B cell (primary cell): ENCODE data around the gene VSIG10. TPM values are rescaled to one million over a fixed set of nuclear protein-coding genes. Genes with fewer than 3 reads are reported as not detected.
A peak's percentile ranks its signal among the peaks of the same experiment; 100 is the strongest.

Source experiments
- ATAC-seq: fragments of 200-7000 bp; cut with Tn5 transposase; one replicate; pipeline ENCODE4 v1.10.0; 2021; ENCODE audit warnings: low read depth, mild to moderate bottlenecking, moderate number of reproducible peaks, moderate library complexity
- CTCF ChIA-PET: fragments of 350-600 bp; sonication (Branson Sonifier 250); formaldehyde crosslinking; loops from one replicate; lab custom pipeline; 2021; ENCODE audit warnings: antibody characterized with exemption, inconsistent platforms; lab: Charles Lee
- POLR2A ChIA-PET: fragments of 350-600 bp; sonication (Branson Sonifier 250); formaldehyde crosslinking; loops from one replicate; lab custom pipeline; 2021; ENCODE audit warnings: antibody characterized with exemption; lab: Charles Lee
- DNase-seq: peaks from one replicate; pipeline ENCODE4 v3.0.0; 2013
- H2AFZ ChIP-seq: 2 replicates; pipeline ENCODE4 v1.6.1; 2012; ENCODE audit warnings: mild to moderate bottlenecking, low read depth, low read length; ENCODE audit not compliant: insufficient read depth, poor library complexity, severe bottlenecking
- H3K27ac ChIP-seq, 2 donors: 1 replicate in 1 of 2; 2 replicates in 1 of 2; pipeline ENCODE4 v1.5.1; 2012 to 2013; ENCODE audit warnings: low read length in 2 of 2, mild to moderate bottlenecking in 2 of 2, moderate library complexity in 1 of 2
- H3K27me3 ChIP-seq, 4 experiments: fragments of 200-600 bp in 1 of 4; sonication (generic) in 1 of 4; replicated peaks in 1 of 4; 1 replicate in 2 of 4; 2 replicates in 2 of 4; pipeline versions ENCODE4 v1.6.1 to v1.7.0; 2013 to 2016; ENCODE audit warnings: low read length in 3 of 4, mild to moderate bottlenecking in 2 of 4, mixed read lengths in 1 of 4, moderate library complexity in 1 of 4; ENCODE audit not compliant: insufficient read depth in 4 of 4, control insufficient read depth in 3 of 4; ENCODE audit errors: control extremely low read depth in 1 of 4
- H3K36me3 ChIP-seq, 2 experiments: replicated peaks in 1 of 2; 1 replicate in 1 of 2; 2 replicates in 1 of 2; pipeline versions ENCODE4 v1.6.1 to v1.7.1; 2013; ENCODE audit warnings: low read length in 1 of 2; ENCODE audit not compliant: insufficient read depth in 2 of 2, control insufficient read depth in 1 of 2; ENCODE audit errors: control extremely low read depth in 1 of 2, extremely low read depth in 1 of 2
- H3K4me1 ChIP-seq, 2 donors: fragments of 200-600 bp in 1 of 2; sonication (generic) in 1 of 2; 1 replicate in 1 of 2; 2 replicates in 1 of 2; pipeline versions ENCODE4 v1.5.1 to v1.6.1; 2013 to 2017; ENCODE audit warnings: low read length in 2 of 2; ENCODE audit not compliant: control insufficient read depth in 2 of 2, insufficient read depth in 2 of 2
- H3K4me2 ChIP-seq: replicated peaks from 2 replicates; pipeline ENCODE3; 2012; ENCODE audit warnings: mild to moderate bottlenecking, low read depth, low read length; ENCODE audit not compliant: poor library complexity, severe bottlenecking
- H3K4me3 ChIP-seq, 5 experiments: fragments of 200-600 bp in 1 of 5; sonication (generic) in 1 of 5; 1 replicate in 3 of 5; 2 replicates in 2 of 5; pipeline versions ENCODE4 v1.5.1 to v1.7.0; 2011 to 2016; ENCODE audit warnings: low read length in 4 of 5, mild to moderate bottlenecking in 4 of 5, low read depth in 2 of 5, control low read depth in 1 of 5, moderate library complexity in 1 of 5; ENCODE audit not compliant: insufficient read depth in 1 of 5; ENCODE audit errors: control extremely low read depth in 1 of 5, extremely low read depth in 1 of 5
- H3K79me2 ChIP-seq: fragments of 200-600 bp; sonication (generic); one replicate; pipeline ENCODE4 v1.6.0; 2016; ENCODE audit warnings: low read length; ENCODE audit not compliant: control insufficient read depth, insufficient read depth
- H3K9ac ChIP-seq: fragments of 200-600 bp; sonication (generic); 2 replicates; pipeline ENCODE4 v1.6.1; 2017; ENCODE audit warnings: mild to moderate bottlenecking, low read length, moderate library complexity
- H3K9me3 ChIP-seq, 3 donors: one replicate each; pipeline versions ENCODE4 v1.6.1 to v1.7.1; 2013; ENCODE audit warnings: low read length in 2 of 3; ENCODE audit not compliant: control insufficient read depth in 2 of 3, insufficient read depth in 1 of 3; ENCODE audit errors: control extremely low read depth in 1 of 3
- H4K20me1 ChIP-seq: 2 replicates; pipeline ENCODE4 v1.6.0; 2012; ENCODE audit warnings: mild to moderate bottlenecking, low read length; ENCODE audit not compliant: insufficient read depth, control insufficient read depth, poor library complexity, severe bottlenecking
- H3K27ac Mint-ChIP-seq: one replicate; pipeline ENCODE4 v1.8.0; 2021; ENCODE audit warnings: mixed read lengths
- H3K27me3 Mint-ChIP-seq: one replicate; pipeline ENCODE4 v1.8.0; 2021; ENCODE audit warnings: mixed read lengths
- H3K4me1 Mint-ChIP-seq: one replicate; pipeline ENCODE4 v1.8.0; 2021; ENCODE audit warnings: mixed read lengths
- H3K4me3 Mint-ChIP-seq: one replicate; pipeline ENCODE4 v1.8.0; 2021; ENCODE audit warnings: mixed read lengths
- H3K9me3 Mint-ChIP-seq: one replicate; pipeline ENCODE4 v1.8.0; 2022; ENCODE audit warnings: mixed read lengths; ENCODE audit not compliant: insufficient read depth
- CTCF ChIP-seq: fragments of 200-600 bp; IDR thresholded peaks from one replicate; pipeline ENCODE4 v1.8.0; 2022; ENCODE audit warnings: antibody characterized with exemption, mild to moderate bottlenecking
- EZH2 ChIP-seq: IDR thresholded peaks from 2 replicates; pipeline ENCODE4 v1.6.1; 2012; ENCODE audit warnings: borderline replicate concordance, low read depth, mild to moderate bottlenecking, moderate library complexity, low read length; ENCODE audit not compliant: insufficient read depth, poor library complexity, severe bottlenecking
- WGBS: methylation state at CpG from one replicate; pipeline ENCODE4 v1.1.5; 2013; ENCODE audit warnings: missing lambda C conversion rate; ENCODE audit not compliant: insufficient coverage; 5-methylcytosine and 5-hydroxymethylcytosine counted together
- intact Hi-C: fragments of 100-400 bp; cut with micrococcal nuclease; formaldehyde crosslinking; loops from one replicate; pipeline ENCODE4 v1.10.0; 2022
- polyA plus RNA-seq: library from polyadenylated mRNA; depleted of rRNA; stranded (reverse); fragments of >200 nt; gene quantifications from 2 replicates; pipeline ENCODE4 v1.2.3, GENCODE V29; 2012
- total RNA-seq, 2 donors: library from RNA; stranded (reverse); fragments of 120-200 nt in 1 of 2; gene quantifications; 1 replicate in 1 of 2; 2 replicates in 1 of 2; pipeline versions ENCODE4 v1.2.3 to v1.2.4, GENCODE V29; 2013 to 2022

Gene VSIG10
- total and polyA plus RNA-seq, 2 donors (not counting 1 experiment from before 2014, with no cell fraction given): 0.34 to 2.6 TPM

DNA sequence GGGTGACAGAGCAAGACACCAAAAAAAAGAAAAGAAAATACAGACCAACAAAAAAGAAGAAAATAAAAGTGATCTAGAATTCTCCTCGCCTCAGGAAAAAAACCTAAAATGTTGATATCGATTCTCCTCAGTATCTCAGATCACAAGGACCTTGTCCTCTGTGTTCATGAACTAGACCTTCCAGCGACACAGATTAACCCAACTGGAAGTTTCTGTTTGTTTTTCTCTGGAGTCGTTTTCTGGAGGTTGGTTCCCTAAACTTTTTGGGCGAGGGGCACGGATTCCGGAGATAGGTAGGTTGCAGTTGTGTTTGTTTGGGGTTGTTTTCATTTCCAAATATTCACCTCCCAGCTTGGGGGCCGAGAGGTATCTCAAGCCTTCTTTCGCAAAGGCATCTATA lies 87.9 kb downstream of the VSIG10 start:
- Histone ChIP-seq H3K4me1 (peaks cover 11 to 16% of the 10 kb centered on the region in 2 donors), H3K9me3 (no peaks in the 10 kb centered on the region), H3K27ac (no peak overlapping the region), H3K79me2 (peaks cover 20% of the 10 kb centered on the region), H3K36me3 (peaks cover 0 to 19% of the 10 kb centered on the region in 2 experiments), H2AFZ (peak overlapping the region; percentile 97), H3K9ac (peak overlapping the region; percentile 83), H3K27me3 (no peaks in the 10 kb centered on the region), H4K20me1 (no peaks in the 10 kb centered on the region), H3K4me3 (peak overlapping the region in 3 of 5 experiments; percentile 74 to 92 (median 81)), H3K4me2 (peak overlapping the region; percentile 88)
- POLR2A ChIA-PET: interaction anchor here (0.5 kb wide), 1 partner anchor 1820 kb away, joined by 5 read pairs; no protein-coding TSS in a partner anchor
- H3K9me3 Mint-ChIP-seq: no peaks in the 10 kb centered on the region
- no peaks in the 10 kb centered on the region for H3K27me3 Mint-ChIP-seq
- 33% methylated on average over 1 of the region's 9 CpGs for WGBS
- TF ChIP-seq EZH2 (no peak), CTCF (no peak)
- DNase-seq: no peak
- peaks cover 16% of the 10 kb centered on the region for H3K4me1 Mint-ChIP-seq
- CTCF ChIA-PET: interaction anchor here (0.6 to 1.6 kb wide), 2 partner anchors 105 to 673 kb away, joined by 3 to 5 read pairs; no protein-coding TSS in a partner anchor
- H3K4me3 Mint-ChIP-seq: peak overlapping the region; percentile 91
- intact Hi-C loops: loop anchor here (1.0 to 2.0 kb wide), 4 partner anchors 44 to 1651 kb away; partner anchors contain the start of genes PEBP1 and SUDS3
- ATAC-seq: no peak
- H3K27ac Mint-ChIP-seq: no peak overlapping the region

DNA sequence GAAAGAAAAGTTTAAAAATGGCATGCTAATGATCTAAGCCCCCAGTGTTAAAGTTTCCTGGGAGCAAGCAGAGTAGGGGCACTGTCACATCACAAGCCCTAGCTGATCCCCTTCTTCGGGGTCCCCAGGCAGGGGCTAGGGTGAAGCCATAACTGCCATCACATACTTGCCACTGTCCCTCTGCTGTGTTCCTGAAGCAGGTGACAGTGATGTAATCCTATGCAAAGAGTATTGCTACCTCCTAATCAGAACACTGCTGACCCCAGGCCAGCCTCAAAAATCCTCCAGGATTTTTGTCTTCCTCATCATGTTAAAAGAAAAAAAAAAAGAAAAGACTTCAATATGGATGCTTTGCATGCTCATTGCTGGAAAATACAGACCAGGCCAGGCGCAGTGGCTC lies 88.5 kb downstream of the VSIG10 start:
- Histone ChIP-seq H3K79me2 (peaks cover 20% of the 10 kb centered on the region), H3K4me3 (no peak overlapping the region), H3K36me3 (peaks cover 0 to 13% of the 10 kb centered on the region in 2 experiments), H3K27me3 (no peaks in the 10 kb centered on the region), H3K9me3 (no peaks in the 10 kb centered on the region), H2AFZ (no peak overlapping the region), H3K4me2 (no peak overlapping the region), H4K20me1 (no peaks in the 10 kb centered on the region), H3K4me1 (peaks cover 11 to 16% of the 10 kb centered on the region in 2 donors), H3K27ac (no peak overlapping the region), H3K9ac (no peak overlapping the region)
- ChIA-PET CTCF (interaction anchor here (1.6 kb wide), 1 partner anchor 106 kb away, joined by 5 read pairs; no protein-coding TSS in a partner anchor), POLR2A (no interaction called here)
- intact Hi-C loops: no loop called here
- no peak overlapping the region for H3K4me3 Mint-ChIP-seq
- ATAC-seq (no peak), DNase-seq (no peak)
- H3K9me3 Mint-ChIP-seq: no peaks in the 10 kb centered on the region
- TF ChIP-seq EZH2: no peak
- no peak for TF ChIP-seq CTCF
- peaks cover 16% of the 10 kb centered on the region for H3K4me1 Mint-ChIP-seq
- no peak overlapping the region for H3K27ac Mint-ChIP-seq
- no peaks in the 10 kb centered on the region for H3K27me3 Mint-ChIP-seq
- WGBS: 100% methylated on average over 1 of the region's 2 CpGs
